HepG2 (cell line): ENCODE data around the gene HJURP. TPM values are rescaled to one million over a fixed set of nuclear protein-coding genes. Genes with fewer than 3 reads are reported as not detected.

ENCODE experiments used
- ATAC-seq: fragments of 200-7000 bp; cut with Tn5 transposase; 3 replicates; pipeline ENCODE4 v1.9.1; 2020; ENCODE audit warnings: mild to moderate bottlenecking, moderate library complexity
- BruUV-seq: library from RNA; stranded (reverse); fragments of 400-500 nt; replicated peaks from 2 replicates; lab custom pipeline; 2021; lab: Mats Ljungman, UMichigan
- CTCF ChIA-PET: fragments of 300-600 bp; formaldehyde crosslinking; extraction: SDS; loops from one replicate; lab custom pipeline; 2021; ENCODE audit warnings: low total read pairs, inconsistent platforms, low intra/inter-chr PET ratio; lab: Yijun Ruan, JAX
- POLR2A ChIA-PET: fragments of 350-600 bp; sonication (Branson Sonifier 250); formaldehyde crosslinking; loops from one replicate; lab custom pipeline; 2020; ENCODE audit warnings: antibody characterized with exemption, inconsistent platforms; lab: Yijun Ruan, JAX
- DNase-seq: peaks from one replicate; pipeline ENCODE4 v3.0.0-alpha.2; 2015; ENCODE audit warnings: low spot score
- FAIRE-seq: peaks from 3 replicates; lab custom pipeline; 2011; peaks lifted over from hg19 to GRCh38; lab: Jason Lieb, UNC
- H2AFZ ChIP-seq: one replicate; pipeline ENCODE4 v1.6.1; 2011; ENCODE audit warnings: low read length, inconsistent platforms
- H3K27ac ChIP-seq: fragments of 300-600 bp; 3 replicates; pipeline ENCODE4 v1.8.0; 2011; ENCODE audit warnings: mixed run types, mild to moderate bottlenecking, mixed read lengths, low read length, inconsistent platforms; ENCODE audit not compliant: insufficient read depth; ENCODE audit errors: extremely low read length
- H3K27me3 ChIP-seq, 2 experiments: fragments of 200-600 bp in 1 of 2; 2 replicates in 1 of 2; 3 replicates in 1 of 2; pipeline versions ENCODE4 v1.6.0 to v1.8.0; 2011; ENCODE audit warnings: low read length in 2 of 2, mild to moderate bottlenecking in 2 of 2, moderate library complexity in 2 of 2, inconsistent platforms in 1 of 2; ENCODE audit not compliant: insufficient read depth in 2 of 2, control insufficient read depth in 1 of 2
- H3K36me3 ChIP-seq, 2 experiments: fragments of 200-600 bp in 1 of 2; replicated peaks in 1 of 2; 2 replicates in 1 of 2; 3 replicates in 1 of 2; pipeline versions ENCODE4 v1.5.1 to v1.8.0; 2011; ENCODE audit warnings: low read length in 2 of 2, inconsistent platforms in 1 of 2; ENCODE audit not compliant: insufficient read depth in 2 of 2, control insufficient read depth in 1 of 2
- H3K4me1 ChIP-seq: 2 replicates; pipeline ENCODE4 v1.5.1; 2012; ENCODE audit warnings: low read length, inconsistent platforms; ENCODE audit not compliant: insufficient read depth
- H3K4me2 ChIP-seq: 2 replicates; pipeline ENCODE4 v1.6.0; 2011; ENCODE audit warnings: low read depth, low read length, inconsistent platforms
- H3K4me3 ChIP-seq, 3 experiments: fragments of 200-600 bp in 1 of 3; sonication (generic), shearing (Covaris generic) in 1 of 3; replicated peaks in 1 of 3; 2 replicates each; pipeline ENCODE4 v1.5.1; 2011 to 2016; ENCODE audit warnings: low read length in 3 of 3, inconsistent platforms in 2 of 3, low read depth in 2 of 3, mild to moderate bottlenecking in 2 of 3, control low read depth in 1 of 3, mixed read lengths in 1 of 3; ENCODE audit not compliant: insufficient read depth in 1 of 3
- H3K79me2 ChIP-seq: one replicate; pipeline ENCODE4 v1.6.1; 2011; ENCODE audit warnings: low read length, inconsistent platforms; ENCODE audit not compliant: insufficient read depth
- H3K9ac ChIP-seq: 2 replicates; pipeline ENCODE4 v1.6.0; 2011; ENCODE audit warnings: mild to moderate bottlenecking, low read depth, low read length, inconsistent platforms; ENCODE audit not compliant: insufficient read depth
- H3K9me3 ChIP-seq: 2 replicates; pipeline ENCODE4 v1.5.1; 2012; ENCODE audit warnings: mild to moderate bottlenecking, low read length
- H4K20me1 ChIP-seq: 2 replicates; pipeline ENCODE4 v1.6.0; 2011; ENCODE audit warnings: inconsistent platforms, mild to moderate bottlenecking, low read length, moderate library complexity; ENCODE audit not compliant: insufficient read depth
- ATRX ChIP-seq: sonication (generic); formaldehyde crosslinking; IDR thresholded peaks from 2 replicates; pipeline ENCODE4 v1.4.0; 2020; ENCODE audit warnings: missing genetic modification reagents, borderline replicate concordance
- BORCS8-MEF2B ChIP-seq: sonication (generic); formaldehyde crosslinking; IDR thresholded peaks from 2 replicates; pipeline ENCODE4 v1.8.0; 2022; ENCODE audit warnings: mild to moderate bottlenecking, missing genetic modification reagents
- ELF4 ChIP-seq: sonication (generic); formaldehyde crosslinking; IDR thresholded peaks from 2 replicates; pipeline ENCODE4 v1.5.0; 2020; ENCODE audit warnings: missing genetic modification reagents, mild to moderate bottlenecking, moderate library complexity, borderline replicate concordance
- ISL2 ChIP-seq: sonication (generic); formaldehyde crosslinking; IDR thresholded peaks from 2 replicates; pipeline ENCODE4 v1.5.0; 2020; ENCODE audit warnings: missing genetic modification reagents
- KLF15 ChIP-seq: sonication (generic); formaldehyde crosslinking; IDR thresholded peaks from 2 replicates; pipeline ENCODE4 v1.8.1; 2023; ENCODE audit warnings: borderline replicate concordance, mild to moderate bottlenecking, inconsistent platforms, missing genetic modification reagents, mixed read lengths
- MYC ChIP-seq: sonication (generic); formaldehyde crosslinking; IDR thresholded peaks from 2 replicates; pipeline ENCODE4 v1.9.0; 2021; ENCODE audit warnings: missing genetic modification reagents, borderline replicate concordance
- NCOA5 ChIP-seq: sonication (generic); formaldehyde crosslinking; IDR thresholded peaks from 2 replicates; pipeline ENCODE4 v1.4.0; 2020; ENCODE audit warnings: missing genetic modification reagents
- NKX3-1 ChIP-seq: sonication (generic); formaldehyde crosslinking; IDR thresholded peaks from 2 replicates; pipeline ENCODE4 v1.5.0; 2020; ENCODE audit warnings: missing genetic modification reagents
- PHB2 ChIP-seq: fragments of 450-650 bp; IDR thresholded peaks from 2 replicates; pipeline ENCODE4 v1.6.1; 2018; ENCODE audit not compliant: partially characterized antibody
- SPEN ChIP-seq: sonication (generic); formaldehyde crosslinking; IDR thresholded peaks from 2 replicates; pipeline ENCODE4 v1.5.1; 2020; ENCODE audit warnings: low read depth, mild to moderate bottlenecking, missing genetic modification reagents
- TARDBP ChIP-seq: sonication (generic); formaldehyde crosslinking; IDR thresholded peaks from 2 replicates; pipeline ENCODE4 v1.8.0; 2022; ENCODE audit warnings: mild to moderate bottlenecking, missing genetic modification reagents
- TSC22D2 ChIP-seq: sonication (generic); formaldehyde crosslinking; IDR thresholded peaks from 2 replicates; pipeline ENCODE4 v1.5.1; 2020; ENCODE audit warnings: missing genetic modification reagents, mild to moderate bottlenecking, borderline replicate concordance
- U2AF2 ChIP-seq: fragments of 200-400 bp; formaldehyde crosslinking; IDR thresholded peaks from 2 replicates; pipeline ENCODE4 v1.6.1; 2017; ENCODE audit warnings: low read depth, mild to moderate bottlenecking, low read length
- ZNF451 ChIP-seq: sonication (generic); formaldehyde crosslinking; IDR thresholded peaks from 2 replicates; pipeline ENCODE4 v1.5.0; 2020; ENCODE audit warnings: mild to moderate bottlenecking, missing genetic modification reagents
- ZNF552 ChIP-seq: sonication (generic); formaldehyde crosslinking; IDR thresholded peaks from 2 replicates; pipeline ENCODE4 v1.9.0; 2022; ENCODE audit warnings: missing genetic modification reagents, mild to moderate bottlenecking, borderline replicate concordance
- ZNF598 ChIP-seq: sonication (generic); formaldehyde crosslinking; IDR thresholded peaks from 2 replicates; pipeline ENCODE4 v1.5.1; 2020; ENCODE audit warnings: mild to moderate bottlenecking, missing genetic modification reagents, borderline replicate concordance
- WGBS: methylation state at CpG from one replicate; pipeline ENCODE4 v1.1.6; 2017; ENCODE audit warnings: low lambda C conversion rate; 5-methylcytosine and 5-hydroxymethylcytosine counted together
- in situ Hi-C: cut with HindIII; loops from 2 replicates; pipeline ENCODE4 v1.10.0; 2017; ENCODE audit warnings: low pct_unique_long_range_greater_than_20kb; ENCODE audit not compliant: extremely low pct_ligation_motif_present
- intact Hi-C: fragments of 100-400 bp; cut with micrococcal nuclease; formaldehyde crosslinking; loops from one replicate; pipeline ENCODE4 v1.10.0; 2022; ENCODE audit not compliant: unreplicated experiment
- polyA plus RNA-seq, 8 experiments: library from polyadenylated mRNA; depleted of rRNA in 3 of 8; stranded (reverse) in 7 of 8; unstranded in 1 of 8; fragments of >200 nt; fragmentation: Illumina TruSeq in 4 of 8; extraction: Trizol in 4 of 8; gene quantifications; 2 replicates each; pipeline versions ENCODE4 v1.2.1 to v1.2.3, GENCODE V29; 2011 to 2016; ENCODE audit warnings: low read depth in 4 of 8, missing spikeins in 1 of 8, mixed read lengths in 1 of 8; ENCODE audit not compliant: insufficient read depth in 1 of 8
- total RNA-seq, 5 experiments: library from RNA; depleted of rRNA; stranded (reverse); fragments of >200 nt; fragmentation: Illumina TruSeq; extraction: Trizol; gene quantifications; 2 replicates each; pipeline ENCODE4 v1.2.3, GENCODE V29; 2016; ENCODE audit warnings: low read depth in 1 of 5
- TF ChIP-seq, protein P1 (sequence below): sonication (generic); formaldehyde crosslinking; IDR thresholded peaks from 2 replicates; pipeline ENCODE4 v1.5.1; 2020; ENCODE audit warnings: missing genetic modification reagents, mild to moderate bottlenecking, borderline replicate concordance
- TF ChIP-seq, protein P2 (sequence below): sonication (generic); formaldehyde crosslinking; IDR thresholded peaks from 2 replicates; pipeline ENCODE4 v1.5.1; 2020; ENCODE audit warnings: mild to moderate bottlenecking, missing genetic modification reagents, borderline replicate concordance
- TF ChIP-seq, protein P3 (sequence below): sonication (generic); formaldehyde crosslinking; IDR thresholded peaks from 2 replicates; pipeline ENCODE4 v1.4.0; 2020; ENCODE audit warnings: missing genetic modification reagents
- TF ChIP-seq, protein P4 (sequence below): sonication (generic); formaldehyde crosslinking; IDR thresholded peaks from 2 replicates; pipeline ENCODE4 v1.8.0; 2022; ENCODE audit warnings: missing genetic modification reagents, mild to moderate bottlenecking, borderline replicate concordance

Gene HJURP
- total and polyA plus RNA-seq, 2 of the 13 experiments (the other 11 are each of a cell fraction or from before 2014, with no cell fraction given), result 36.3 to 43.9 TPM

DNA sequence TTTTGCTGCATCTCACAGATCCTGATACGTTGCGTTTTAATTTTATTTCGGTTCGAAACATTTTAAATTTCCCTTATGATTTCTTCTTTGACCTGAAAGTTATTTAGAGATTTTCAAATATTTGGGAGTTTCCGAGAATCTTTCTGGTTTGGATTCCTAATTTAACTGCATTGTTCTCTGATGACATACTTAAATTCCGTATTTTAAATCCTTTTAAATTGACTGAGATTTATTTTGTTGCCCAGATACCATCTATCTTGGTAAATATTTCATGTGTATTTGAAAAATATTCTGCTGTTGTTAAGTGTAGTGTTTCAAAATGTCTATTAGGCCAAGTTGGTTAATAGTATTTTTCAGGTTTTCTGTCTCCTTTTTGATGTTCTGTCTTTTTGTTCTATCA is 38.5 kb downstream of the HJURP start:
- no TSS peak for BruUV-seq
- Histone ChIP-seq H3K4me1 (peaks cover 23% of the 10 kb centered on the region), H3K9me3 (no peaks in the 10 kb centered on the region), H3K4me2 (no peak overlapping the region), H3K9ac (no peak overlapping the region), H3K27ac (no peak overlapping the region), H3K79me2 (no peaks in the 10 kb centered on the region), H3K27me3 (peaks cover 3 to 33% of the 10 kb centered on the region in 2 experiments; a peak in 4 of 5 replicates), H3K36me3 (no peaks in the 10 kb centered on the region), H3K4me3 (no peak overlapping the region), H2AFZ (no peak overlapping the region), H4K20me1 (no peaks in the 10 kb centered on the region)
- intact Hi-C loops, result no loop called here
- ChIA-PET CTCF (no interaction called here), POLR2A (no interaction called here)
- TF ChIP-seq U2AF2 (no peak), MYC (CRISPR knock-in tag) (no peak), ZNF552 (CRISPR knock-in tag) (no peak), ELF4 (no peak), TARDBP (CRISPR knock-in tag) (no peak), NKX3-1 (CRISPR knock-in tag) (no peak), KLF15 (CRISPR knock-in tag) (no peak), ZNF598 (no peak), PHB2 (no peak), ISL2 (CRISPR knock-in tag) (no peak), ATRX (no peak), SPEN (CRISPR knock-in tag) (no peak), BORCS8-MEF2B (CRISPR knock-in tag) (no peak), NCOA5 (CRISPR knock-in tag) (no peak), ZNF451 (CRISPR knock-in tag) (no peak), TSC22D2 (CRISPR knock-in tag) (no peak)
- TF ChIP-seq, protein P1, sequence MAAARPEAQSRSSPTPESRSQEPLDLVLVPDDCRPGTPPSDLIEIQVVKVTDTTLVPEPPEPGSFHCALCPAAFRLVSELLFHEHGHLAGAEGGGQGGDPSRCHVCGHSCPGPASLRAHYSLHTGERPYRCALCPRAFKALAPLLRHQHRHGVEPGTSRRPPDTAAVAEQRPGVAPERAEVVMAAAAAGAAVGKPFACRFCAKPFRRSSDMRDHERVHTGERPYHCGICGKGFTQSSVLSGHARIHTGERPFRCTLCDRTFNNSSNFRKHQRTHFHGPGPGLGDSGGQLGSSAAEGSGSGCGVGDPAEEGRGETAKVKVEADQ (CRISPR knock-in tag), result no peak
- TF ChIP-seq, protein P2, sequence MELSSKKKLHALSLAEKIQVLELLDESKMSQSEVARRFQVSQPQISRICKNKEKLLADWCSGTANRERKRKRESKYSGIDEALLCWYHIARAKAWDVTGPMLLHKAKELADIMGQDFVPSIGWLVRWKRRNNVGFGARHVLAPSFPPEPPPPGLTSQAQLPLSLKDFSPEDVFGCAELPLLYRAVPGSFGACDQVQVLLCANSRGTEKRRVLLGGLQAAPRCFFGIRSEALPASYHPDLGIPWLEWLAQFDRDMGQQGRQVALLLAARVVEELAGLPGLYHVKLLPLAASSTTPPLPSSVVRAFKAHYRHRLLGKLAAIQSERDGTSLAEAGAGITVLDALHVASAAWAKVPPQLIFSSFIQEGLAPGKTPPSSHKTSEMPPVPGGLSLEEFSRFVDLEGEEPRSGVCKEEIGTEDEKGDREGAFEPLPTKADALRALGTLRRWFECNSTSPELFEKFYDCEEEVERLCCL (CRISPR knock-in tag), result no peak
- TF ChIP-seq, protein P3, sequence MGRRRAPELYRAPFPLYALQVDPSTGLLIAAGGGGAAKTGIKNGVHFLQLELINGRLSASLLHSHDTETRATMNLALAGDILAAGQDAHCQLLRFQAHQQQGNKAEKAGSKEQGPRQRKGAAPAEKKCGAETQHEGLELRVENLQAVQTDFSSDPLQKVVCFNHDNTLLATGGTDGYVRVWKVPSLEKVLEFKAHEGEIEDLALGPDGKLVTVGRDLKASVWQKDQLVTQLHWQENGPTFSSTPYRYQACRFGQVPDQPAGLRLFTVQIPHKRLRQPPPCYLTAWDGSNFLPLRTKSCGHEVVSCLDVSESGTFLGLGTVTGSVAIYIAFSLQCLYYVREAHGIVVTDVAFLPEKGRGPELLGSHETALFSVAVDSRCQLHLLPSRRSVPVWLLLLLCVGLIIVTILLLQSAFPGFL (CRISPR knock-in tag), result no peak
- TF ChIP-seq, protein P4, sequence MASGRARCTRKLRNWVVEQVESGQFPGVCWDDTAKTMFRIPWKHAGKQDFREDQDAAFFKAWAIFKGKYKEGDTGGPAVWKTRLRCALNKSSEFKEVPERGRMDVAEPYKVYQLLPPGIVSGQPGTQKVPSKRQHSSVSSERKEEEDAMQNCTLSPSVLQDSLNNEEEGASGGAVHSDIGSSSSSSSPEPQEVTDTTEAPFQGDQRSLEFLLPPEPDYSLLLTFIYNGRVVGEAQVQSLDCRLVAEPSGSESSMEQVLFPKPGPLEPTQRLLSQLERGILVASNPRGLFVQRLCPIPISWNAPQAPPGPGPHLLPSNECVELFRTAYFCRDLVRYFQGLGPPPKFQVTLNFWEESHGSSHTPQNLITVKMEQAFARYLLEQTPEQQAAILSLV (CRISPR knock-in tag), result no peak
- in situ Hi-C loops, result no loop called here
- ATAC-seq, result no peak
- 83% methylated on average over 6 of the region's 6 CpGs for WGBS
- FAIRE-seq, result peak; percentile 47
- DNase-seq, result no peak
